ENCODE measurements around the gene MAML2. TPM values are rescaled to one million over a fixed set of nuclear protein-coding genes. Genes with fewer than 3 reads are reported as not detected.
A peak's percentile ranks its signal among the peaks of the same experiment; 100 is the strongest.

MAML2 gene
- polyA plus RNA-seq, 1 of the 3 experiments (the other 2 are of a cell fraction): 20.1 TPM

GRCh38 chr11:96213500-96213899, 129.5 kb downstream of the MAML2 start:
- peak overlapping the region; percentile 54; the same call in 1 of the 2 replicates for H3K9ac ChIP-seq
- H3K4me1 ChIP-seq (ENCODE audit: control insufficient read depth in 1 of 2, insufficient read depth in 2 of 2, low read depth in 1 of 2, low read length in 1 of 2): peaks cover 0 to 55% of the 10 kb centered on the region in 2 experiments
- POLR2A ChIA-PET: no interaction called here
- no peak for TF ChIP-seq MAX (IDR thresholded peaks at IDR 0.05; ENCODE audit: low read depth)
- TF ChIP-seq ELF1 (IDR thresholded peaks at IDR 0.05): no peak
- peak; percentile 92 for TF ChIP-seq NFIC (IDR thresholded peaks at IDR 0.05; ENCODE audit: borderline replicate concordance)
- TF ChIP-seq CHD2 (IDR thresholded peaks at IDR 0.05; ENCODE audit: low read length, partially characterized antibody): no peak
- no peak for TF ChIP-seq CTCF (IDR thresholded peaks at IDR 0.05)
- TF ChIP-seq GABPA (IDR thresholded peaks at IDR 0.05; ENCODE audit: low read depth): no peak
- TF ChIP-seq NRF1 (IDR thresholded peaks at IDR 0.05; ENCODE audit: low read depth, low read length): no peak
- TF ChIP-seq TCF12 (IDR thresholded peaks at IDR 0.05): peak; percentile 81
- no peak for TF ChIP-seq GATA2 (CRISPR knock-in tag; IDR thresholded peaks at IDR 0.05)
- no peak for TF ChIP-seq RFX5 (IDR thresholded peaks at IDR 0.05; ENCODE audit: low read length)
- TF ChIP-seq FOXM1 (IDR thresholded peaks at IDR 0.05; ENCODE audit: low read depth): no peak
- TF ChIP-seq SIN3A (IDR thresholded peaks at IDR 0.05; ENCODE audit: borderline replicate concordance, low read depth, low read length): no peak
- no peak for TF ChIP-seq USF1 (IDR thresholded peaks at IDR 0.05; ENCODE audit: borderline replicate concordance, low read depth)
- TF ChIP-seq SMC3 (IDR thresholded peaks at IDR 0.05; ENCODE audit: low read depth, low read length): no peak
- no peak for TF ChIP-seq YY1 (IDR thresholded peaks at IDR 0.05; ENCODE audit: low read depth)
- peak; percentile 54; the same call in 1 of the 2 replicates for TF ChIP-seq TEAD4 (IDR thresholded peaks at IDR 0.05; ENCODE audit: borderline replicate concordance, insufficient read depth)
- no peak for TF ChIP-seq IRF3 (IDR thresholded peaks at IDR 0.05; ENCODE audit: low read depth, low read length)
- no peak; the same call in 1 of the 2 replicates for TF ChIP-seq POLR2AphosphoS5 (IDR thresholded peaks at IDR 0.05; ENCODE audit: low read depth, low read length)
- peak in 1 of 2 experiments; percentile 67; a peak in 1 of 4 replicates for TF ChIP-seq EP300 (IDR thresholded peaks at IDR 0.05; ENCODE audit: borderline replicate concordance in 1 of 2, low read depth in 1 of 2, low read length in 1 of 2)
- peak; percentile 15; the same call in 1 of the 2 replicates for TF ChIP-seq RXRA (IDR thresholded peaks at IDR 0.05; ENCODE audit: borderline replicate concordance, low read depth)
- no peak for TF ChIP-seq USF2 (IDR thresholded peaks at IDR 0.05; ENCODE audit: borderline replicate concordance, low read depth, low read length)
- no peak for TF ChIP-seq TAF1 (IDR thresholded peaks at IDR 0.05; ENCODE audit: borderline replicate concordance, low read depth, low read length)
- peak; percentile 87 for TF ChIP-seq JUND (IDR thresholded peaks at IDR 0.05)
- TF ChIP-seq MEF2A (IDR thresholded peaks at IDR 0.05; ENCODE audit: borderline replicate concordance, low read depth): no peak
- TF ChIP-seq PBX3 (IDR thresholded peaks at IDR 0.05): peak; percentile 77
- no peak for TF ChIP-seq EZH2phosphoT487 (IDR thresholded peaks at IDR 0.05; ENCODE audit: borderline replicate concordance, low read depth)
- no peak for TF ChIP-seq RCOR1 (IDR thresholded peaks at IDR 0.05; ENCODE audit: low read length)
- no peak for TF ChIP-seq ZBTB33 (IDR thresholded peaks at IDR 0.05; ENCODE audit: borderline replicate concordance, low read depth)

More at GRCh38 chr11:96213500-96213899, 129.5 kb downstream of the MAML2 start:
- Histone ChIP-seq H3F3A (replicated peaks; ENCODE audit: insufficient read depth) (peaks cover 40% of the 10 kb centered on the region), H3K36me3 (replicated peaks in 1 of 2; ENCODE audit: control insufficient read depth in 1 of 2, insufficient read depth in 2 of 2, low read length in 1 of 2) (no peaks in the 10 kb centered on the region), H2AFZ (ENCODE audit: low read depth) (no peak overlapping the region), H3K79me2 (ENCODE audit: insufficient read depth) (peaks cover 78% of the 10 kb centered on the region), H3K9me3 (no peaks in the 10 kb centered on the region), H3K4me3 (ENCODE audit: low read depth in 2 of 2, low read length in 1 of 2) (no peak overlapping the region), H3K4me2 (peak overlapping the region; percentile 58), H3K27me3 (ENCODE audit: insufficient read depth) (no peaks in the 10 kb centered on the region), H3K27ac (ENCODE audit: low read depth in 2 of 2, low read length in 1 of 2) (peak overlapping the region; percentile 43 to 99; a peak in 3 of 4 replicates), H4K20me1 (ENCODE audit: insufficient read depth) (no peaks in the 10 kb centered on the region), H3K9me2 (no peaks in the 10 kb centered on the region)
- CTCF ChIA-PET: interaction anchor here (0.6 to 1.0 kb wide), 2 partner anchors 12 to 153 kb away, joined by 3 to 4 read pairs; no protein-coding TSS in a partner anchor
- DNase-seq: no peak
- WGBS (ENCODE audit: low lambda C conversion rate): 14% methylated on average over 2 of the region's 2 CpGs

Data from SK-N-SH (cell line).